ENCODE data around the gene GMNN.
A peak's percentile ranks its signal among the peaks of the same experiment; 100 is the strongest.
"Not testable (repeated sequence)": the region's sequence is repeated elsewhere in the genome, so short reads cannot be mapped to it uniquely, and the experiment has no call there.

The GMNN gene

DNA sequence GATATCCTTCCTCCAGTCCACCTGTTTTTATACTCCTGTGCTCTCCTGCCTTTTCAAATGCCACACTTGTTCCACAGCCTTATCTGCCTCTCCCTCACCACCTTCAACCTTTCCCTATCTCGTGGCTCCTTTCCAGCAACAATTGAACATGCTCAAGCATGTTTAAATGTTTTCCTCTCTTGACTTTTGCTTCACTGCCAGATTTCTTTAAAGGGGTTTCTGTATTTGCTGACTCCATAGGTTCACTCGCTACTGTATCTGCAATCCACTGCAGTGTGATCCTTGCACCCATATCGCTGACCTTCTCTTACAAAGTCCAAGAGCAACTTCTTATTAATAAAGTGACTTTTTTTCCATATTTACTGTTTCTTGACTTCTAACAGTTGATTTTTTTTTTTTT is 11.2 kb upstream of the GMNN start:
- DNase-seq: no peak

DNA sequence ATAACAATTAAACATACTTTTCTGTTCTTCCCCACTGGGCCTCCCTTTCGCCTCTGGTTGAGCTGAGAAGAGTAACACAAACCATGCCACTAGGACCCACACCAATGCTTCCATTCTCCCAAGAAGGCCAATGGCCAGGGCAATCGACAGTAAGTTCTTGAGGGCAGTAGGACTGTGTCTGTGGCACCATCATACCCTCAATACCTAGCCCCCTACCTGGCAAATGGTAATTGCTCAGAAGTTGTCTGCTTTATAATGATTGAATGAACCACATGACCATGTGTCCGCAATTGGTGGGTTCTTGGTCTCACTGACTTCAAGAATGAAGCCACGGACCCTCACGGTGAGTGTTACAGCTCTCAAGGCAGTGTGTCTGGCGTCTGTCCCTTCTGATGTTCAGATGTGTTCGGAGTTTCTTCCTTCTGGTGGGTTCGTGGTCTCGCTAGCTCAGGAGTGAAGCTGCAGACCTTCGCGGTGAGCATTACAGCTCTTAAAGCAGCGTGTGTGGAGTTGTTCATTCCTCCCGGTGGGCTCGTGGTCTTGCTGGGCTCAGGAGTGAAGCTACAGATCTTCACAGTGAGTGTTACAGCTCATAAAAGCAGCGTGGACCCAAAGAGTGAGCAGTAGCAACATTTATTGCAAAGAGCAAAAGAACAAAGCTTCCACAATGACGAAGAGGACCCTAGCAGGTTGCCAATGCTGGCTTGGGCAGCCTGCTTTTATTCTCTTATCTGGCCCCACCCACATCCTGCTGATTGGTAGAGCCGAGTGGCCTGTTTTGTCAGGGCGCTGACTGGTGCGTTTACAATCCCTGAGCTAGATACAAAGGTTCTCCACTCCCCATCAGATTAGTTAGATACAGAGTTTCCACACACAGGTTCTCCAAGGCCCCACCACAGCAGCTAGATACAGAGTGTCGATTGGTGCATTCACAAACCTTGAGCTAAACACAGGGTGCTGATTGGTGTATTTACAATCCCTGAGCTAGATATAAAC is 9.6 kb upstream of the GMNN start:
- DNase-seq: not testable (repeated sequence)

DNA sequence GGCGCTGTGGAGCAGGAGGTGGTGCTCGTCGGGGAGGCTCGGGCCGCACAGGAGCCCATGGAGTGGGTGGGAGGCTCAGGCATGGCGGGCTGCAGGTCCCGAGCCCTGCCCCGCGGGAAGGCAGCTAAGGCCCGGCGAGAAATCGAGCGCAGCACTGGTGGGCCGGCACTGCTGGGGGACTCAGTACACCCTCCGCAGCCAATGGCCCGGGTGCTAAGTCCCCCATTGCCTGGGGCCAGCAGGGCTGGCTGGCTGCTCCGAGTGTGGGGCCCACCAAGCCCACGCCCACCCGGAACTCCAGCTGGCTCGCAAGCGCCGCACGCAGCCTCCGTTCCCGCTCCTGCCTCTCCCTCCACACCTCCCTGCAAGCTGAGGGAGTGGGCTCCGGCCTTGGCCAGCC is 8.8 kb upstream of the GMNN start:
- not testable (repeated sequence) for DNase-seq

DNA sequence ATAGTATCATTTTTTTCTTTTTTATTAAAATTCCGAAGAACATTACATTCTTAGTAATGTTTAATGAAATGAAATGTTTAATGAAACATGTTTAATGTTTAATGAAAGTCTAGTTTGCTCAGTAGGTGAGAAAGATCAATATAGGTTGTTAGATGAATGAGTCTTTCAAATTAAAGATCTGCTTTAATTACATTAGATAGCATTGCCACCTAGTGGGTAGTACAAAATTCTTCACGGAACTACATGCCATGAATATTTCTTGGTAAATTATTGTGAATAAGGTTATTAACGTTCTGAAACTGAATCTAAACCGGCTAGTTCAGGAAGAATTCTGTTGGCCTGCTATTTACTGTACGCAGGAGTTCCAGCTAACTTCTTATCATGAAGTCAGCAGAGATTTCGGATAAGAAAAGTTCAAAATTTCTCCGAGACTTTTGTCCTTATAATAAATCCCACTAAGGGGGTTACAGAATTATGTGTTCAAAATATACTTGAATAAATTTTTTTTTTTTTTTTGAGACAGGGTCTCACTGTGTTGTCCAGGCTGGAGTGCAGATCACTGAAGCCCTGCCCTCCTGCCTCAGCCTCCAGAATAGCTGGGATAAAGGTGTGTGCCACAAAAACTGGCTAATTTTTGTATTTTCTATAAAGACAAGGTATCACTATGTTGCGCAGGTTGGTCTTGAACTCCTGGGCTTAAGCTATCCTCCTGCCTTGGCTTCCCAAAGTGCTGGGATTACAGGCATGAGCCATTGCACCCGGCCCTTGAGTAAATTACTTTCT is 7.9 kb upstream of the GMNN start:
- peak; percentile 14 for DNase-seq

DNA sequence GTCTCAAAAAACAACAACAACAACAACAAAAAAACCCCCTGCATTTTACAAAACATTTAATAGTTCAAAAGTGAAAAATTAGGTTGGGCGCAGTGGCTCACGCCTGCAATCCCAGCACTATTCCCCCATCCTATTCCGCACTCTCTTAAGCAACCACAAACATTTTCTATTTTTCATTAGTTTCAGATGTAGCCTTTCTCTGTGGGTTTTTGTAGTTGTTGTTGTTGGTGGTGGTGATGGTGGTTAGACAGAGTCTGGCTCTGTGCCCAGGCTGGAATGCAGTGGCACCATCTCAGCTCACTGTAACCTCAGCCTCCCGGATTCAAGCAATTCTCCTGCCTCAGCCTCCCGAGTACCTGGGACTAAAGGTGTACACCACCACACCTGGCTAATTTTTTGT is 6.4 kb upstream of the GMNN start:
- DNase-seq: no peak

DNA sequence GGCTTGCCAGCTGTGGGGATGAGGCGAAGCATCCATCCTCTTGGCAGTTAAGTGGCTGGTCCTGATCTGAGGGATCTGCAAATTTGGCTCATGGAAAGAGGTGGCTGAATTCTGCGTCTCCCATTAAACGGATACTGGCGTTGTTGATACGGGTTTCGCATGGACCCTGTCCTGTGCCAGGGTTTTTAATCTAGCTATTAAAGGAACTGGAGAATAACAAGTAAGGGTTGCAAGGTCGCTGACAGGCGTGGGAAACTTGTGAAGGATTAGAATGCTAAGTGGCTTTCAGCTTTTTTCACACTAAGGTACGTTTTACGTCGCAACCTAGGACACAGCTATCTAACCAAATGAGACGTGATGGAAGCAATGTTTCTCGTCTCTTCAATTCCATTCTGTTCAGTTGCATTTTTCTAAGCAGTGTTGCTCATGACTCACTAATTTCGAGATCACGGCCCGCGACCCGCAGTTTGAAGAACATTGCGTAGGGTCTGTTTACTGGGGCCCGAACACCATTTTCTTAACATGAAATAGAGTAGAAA is 852 bp downstream of the GMNN start:
- DNase-seq: no peak

DNA sequence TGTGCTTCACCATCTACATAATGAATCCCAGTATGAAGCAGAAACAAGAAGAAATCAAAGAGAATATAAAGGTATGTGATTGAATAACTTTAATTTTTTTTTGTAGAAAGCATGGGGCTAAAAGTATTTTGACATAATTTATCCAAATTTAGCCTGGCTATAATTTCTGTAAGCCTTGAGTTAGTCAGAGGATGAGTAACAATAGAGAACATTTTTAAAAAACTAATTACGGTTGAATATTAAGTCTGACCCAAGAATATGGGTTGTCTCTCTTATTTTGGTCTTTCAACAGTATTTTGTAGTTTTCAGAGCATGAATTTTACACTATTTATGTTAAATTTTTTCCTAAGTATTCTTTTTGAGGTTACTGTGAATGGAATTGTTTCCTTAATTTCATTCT is 2.5 kb downstream of the GMNN start:
- no peak for DNase-seq

DNA sequence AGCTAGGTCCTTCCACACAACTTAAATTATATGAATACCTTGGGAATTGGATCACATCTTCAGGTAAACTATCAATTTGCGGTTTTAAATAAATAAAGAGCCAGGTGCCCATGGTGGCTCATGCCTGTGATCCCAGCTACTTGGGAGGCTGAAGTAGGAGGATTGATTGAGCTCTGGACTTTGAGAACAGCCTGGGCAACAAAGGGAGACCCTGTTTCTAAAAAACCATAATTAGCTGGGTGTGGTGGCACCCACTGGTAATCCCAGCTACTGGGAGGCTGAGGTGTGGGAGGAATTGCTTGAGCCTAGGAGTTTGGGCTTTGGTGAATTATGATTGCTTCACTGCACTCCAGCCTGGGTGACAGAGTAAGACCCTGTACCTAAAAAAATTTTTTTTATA is 3.4 kb downstream of the GMNN start:
- no peak for DNase-seq

DNA sequence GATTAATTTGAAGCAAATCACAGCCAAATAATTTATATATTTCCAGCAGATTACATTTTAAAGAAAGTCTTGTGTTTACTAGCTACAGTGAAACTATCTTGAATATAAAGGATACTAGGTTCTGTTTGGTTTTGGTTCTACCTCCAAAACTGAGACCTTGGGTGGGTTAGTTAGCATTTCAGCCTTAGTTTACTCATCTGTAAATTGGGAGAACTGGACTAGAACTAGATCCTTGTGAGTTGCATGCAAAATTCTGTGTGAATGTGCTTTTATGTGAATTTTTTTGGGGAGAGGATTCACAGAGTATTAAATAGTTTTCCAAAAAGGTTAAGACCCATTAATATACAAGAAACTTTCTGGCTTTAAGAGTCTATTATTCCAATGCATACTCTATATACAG is 4.1 kb downstream of the GMNN start:
- DNase-seq: no peak

DNA sequence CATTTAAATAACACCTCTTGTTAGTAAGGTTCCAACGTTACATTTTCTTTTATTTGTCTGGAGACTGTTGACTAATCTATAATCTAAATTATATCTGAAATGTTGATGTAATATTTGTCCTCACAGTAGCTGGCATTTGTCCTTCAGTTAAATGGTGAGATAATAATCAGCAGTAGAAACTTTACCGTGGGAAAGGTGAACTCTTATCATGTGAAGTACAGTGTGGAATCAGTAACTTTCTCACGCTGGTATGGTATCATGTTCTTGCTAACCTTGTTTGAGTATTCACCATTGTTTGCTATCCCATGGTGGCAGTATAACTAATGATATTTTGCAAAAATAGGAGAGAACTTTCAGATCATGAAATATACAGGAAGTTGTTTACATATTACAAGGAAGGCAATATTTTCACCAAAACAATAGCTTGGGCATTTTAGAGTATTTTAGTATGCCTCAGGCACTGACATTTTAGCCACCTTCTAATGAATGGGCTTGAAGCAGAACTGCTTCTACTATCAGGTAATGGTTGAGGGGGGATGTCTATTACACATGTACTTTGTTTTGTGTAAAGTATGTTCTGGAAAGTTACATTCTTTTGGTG is 4.8 kb downstream of the GMNN start:
- no peak for DNase-seq

DNA sequence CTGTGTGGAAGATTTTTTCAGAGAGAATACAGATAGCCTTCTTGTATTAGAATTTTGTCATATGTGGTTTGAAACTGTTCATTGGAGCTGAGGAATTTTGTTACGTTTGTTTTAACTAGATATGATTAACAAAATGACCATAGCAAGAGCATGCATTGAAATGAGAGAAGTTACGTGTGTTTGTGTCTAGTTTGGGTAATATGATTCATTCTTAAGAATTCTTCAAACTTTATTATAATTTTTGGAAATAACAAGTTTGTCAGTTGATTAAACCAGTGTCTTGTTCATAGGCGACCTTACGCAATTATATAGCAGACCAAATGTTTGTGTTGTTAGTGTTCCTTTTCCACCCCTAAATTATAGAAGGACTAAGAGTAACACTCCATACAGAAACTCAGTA is 5.5 kb downstream of the GMNN start:
- no peak for DNase-seq

DNA sequence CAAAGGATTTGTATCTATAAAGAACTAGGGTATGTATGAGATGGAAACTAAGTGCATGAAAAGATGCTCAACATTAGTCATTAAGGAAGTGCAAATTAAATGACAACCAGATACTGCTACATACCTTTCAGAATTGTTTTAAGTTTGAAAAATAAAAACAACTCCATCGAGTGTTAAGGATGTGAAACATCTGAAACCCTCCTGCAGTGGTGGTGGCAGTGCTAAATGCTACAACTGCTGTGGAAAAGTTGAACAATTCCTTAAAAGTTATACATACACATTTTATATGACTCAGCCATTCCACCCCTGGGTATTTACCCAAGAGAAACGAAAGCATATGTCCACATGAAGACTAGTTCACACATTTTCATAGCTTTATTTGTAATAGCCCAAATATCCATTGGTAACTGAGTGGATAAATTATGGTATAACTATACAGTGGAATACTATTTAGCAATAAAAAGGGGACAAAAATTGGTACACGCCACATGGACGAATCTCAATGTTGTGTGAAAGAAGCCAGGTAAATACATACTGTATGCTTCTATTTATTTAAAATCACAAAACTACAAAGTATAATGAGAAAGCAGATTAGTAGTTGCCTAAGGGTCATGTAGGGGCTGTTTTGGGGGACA is 13.4 kb downstream of the GMNN start:
- DNase-seq: no peak

DNA sequence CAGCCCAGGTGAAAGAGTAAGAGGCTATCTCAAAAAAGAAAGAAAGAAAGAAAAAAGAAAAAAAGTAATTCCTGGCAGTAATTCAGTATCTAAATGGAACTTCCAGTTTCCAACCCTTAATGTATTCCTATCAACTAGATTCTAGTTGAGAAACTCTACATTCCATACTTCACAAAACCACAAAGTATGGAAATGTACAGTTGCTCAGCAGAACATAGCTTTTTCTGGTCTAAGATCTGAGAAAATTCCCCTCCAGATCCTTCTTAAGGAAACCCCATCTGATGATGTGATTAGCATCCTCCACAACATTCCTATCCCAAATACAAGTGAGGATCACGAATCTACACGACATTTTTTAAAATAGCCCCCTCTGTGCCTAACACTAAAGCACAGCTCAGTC is 20.4 kb downstream of the GMNN start:
- DNase-seq: no peak

DNA sequence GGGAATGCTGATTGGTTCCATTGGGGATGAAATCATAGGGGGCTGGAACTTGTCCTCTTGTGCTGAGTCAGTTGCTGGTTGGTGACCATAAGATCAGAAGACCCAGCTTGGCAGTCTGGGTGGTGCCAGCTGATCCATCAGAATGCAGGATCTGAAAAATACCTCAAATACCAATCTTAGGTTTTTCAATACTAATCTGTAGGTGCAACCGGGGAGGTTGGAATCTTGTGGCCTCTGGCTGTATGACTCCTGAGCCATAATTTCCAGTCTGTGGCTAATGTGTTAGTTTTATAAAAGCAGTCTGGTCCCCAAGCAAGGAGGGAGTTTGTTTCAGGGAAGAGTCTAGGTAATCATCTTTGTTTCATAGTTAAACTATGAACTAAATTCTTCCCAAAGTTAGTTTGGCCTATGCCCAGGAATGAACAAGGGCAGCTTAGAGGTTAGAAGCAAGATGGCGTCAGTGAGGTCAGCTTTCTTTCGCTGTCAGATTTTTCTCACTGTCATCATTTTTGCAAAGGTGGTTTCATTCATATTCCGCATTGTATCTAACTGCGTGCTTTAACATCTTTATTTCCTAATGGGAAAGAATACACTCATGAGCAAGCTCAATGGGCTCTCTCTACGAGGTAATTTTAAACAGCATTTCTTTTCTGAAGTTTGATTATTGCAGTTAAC is 22.0 kb downstream of the GMNN start:
- no peak for DNase-seq

DNA sequence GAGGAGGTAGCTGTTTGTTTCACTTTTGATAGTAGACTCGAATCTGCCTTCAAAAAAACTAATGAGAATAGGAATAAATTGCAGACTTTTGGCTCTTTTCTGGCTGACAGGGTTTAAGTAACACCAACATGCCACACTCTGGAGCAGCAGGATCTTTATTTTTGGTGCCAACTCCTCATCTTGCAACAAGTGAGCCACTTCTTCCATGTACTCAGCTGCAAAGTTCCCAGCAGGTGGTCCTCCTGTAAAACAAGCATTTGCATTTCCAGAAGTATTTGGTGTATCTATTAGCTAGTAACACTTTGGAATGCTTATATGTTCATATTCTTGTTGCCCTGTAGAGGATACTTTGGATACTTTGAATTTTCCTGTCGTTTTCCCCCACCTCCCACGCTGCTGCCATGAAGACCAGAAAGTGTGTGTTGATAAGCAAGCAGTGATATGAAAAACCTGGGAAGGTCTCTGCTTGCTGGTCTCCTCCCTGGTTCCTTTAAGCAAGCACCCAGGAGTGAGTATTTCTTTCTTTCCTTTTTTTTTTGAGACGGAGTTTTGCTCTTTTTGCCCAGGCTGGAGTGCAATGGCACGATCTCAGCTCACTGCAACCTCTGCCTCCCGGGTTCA is 23.0 kb downstream of the GMNN start:
- DNase-seq: no peak

DNA sequence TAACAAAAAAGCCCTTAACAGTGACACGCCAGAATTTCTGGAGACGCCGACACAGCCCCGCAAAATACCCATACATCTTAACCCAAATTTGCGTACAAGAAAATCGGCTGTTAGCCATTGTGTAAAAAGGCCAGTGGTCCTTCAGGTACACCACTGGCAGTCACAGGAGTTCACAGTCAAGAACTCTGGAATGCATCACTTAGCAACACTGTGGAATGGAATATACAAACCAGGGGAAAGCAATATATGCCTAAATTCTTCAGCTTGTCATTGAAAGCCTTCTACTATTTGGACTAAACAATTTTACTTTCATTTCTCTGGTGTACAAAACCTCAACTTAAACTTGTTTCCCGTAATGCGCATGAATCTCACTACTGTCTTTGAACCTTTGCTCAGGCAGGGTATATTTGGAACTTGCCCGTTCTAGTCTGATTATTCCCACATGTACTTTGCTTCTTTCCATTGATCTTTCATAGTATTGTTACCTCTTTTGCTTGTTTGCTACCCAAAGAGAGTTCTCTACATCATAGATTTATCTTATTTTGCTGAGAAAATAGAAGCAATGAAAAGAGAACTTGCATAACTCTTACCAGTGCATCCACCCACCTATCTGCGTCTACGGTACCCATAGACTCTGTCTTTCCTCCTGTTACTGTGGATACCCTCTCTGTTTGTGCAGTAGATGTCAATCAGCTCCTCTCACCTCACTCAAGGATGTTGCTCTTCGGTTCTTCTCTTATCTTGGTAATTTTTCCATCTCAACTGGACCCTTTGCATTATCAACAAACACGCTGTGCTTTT is 24.2 kb downstream of the GMNN start, which contains the start of gene ARMH2:
ARMH2 (minus strand) TSS at position 178 of the 801 bp plus-strand sequence; CDS start at position 118, 60 bp downstream.
- no peak for DNase-seq

DNA sequence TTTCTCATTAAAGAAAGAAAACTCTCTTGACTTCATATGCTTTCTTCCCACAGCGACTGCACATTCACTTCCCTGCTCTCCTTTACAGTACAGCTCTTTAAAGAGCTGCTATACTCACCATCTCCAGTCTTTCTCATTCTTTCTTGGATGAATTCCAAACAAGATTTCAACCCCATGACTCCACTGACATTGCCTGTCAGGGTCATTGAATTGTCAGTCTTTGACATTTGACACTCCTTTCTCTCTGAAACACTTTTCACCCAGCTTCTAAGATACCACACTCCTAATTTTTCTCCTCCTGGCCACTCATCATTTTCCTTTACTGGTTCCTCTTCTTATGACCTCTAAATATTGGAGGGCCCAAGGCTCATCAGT is 24.8 kb downstream of the GMNN start:
- no peak for DNase-seq

DNA sequence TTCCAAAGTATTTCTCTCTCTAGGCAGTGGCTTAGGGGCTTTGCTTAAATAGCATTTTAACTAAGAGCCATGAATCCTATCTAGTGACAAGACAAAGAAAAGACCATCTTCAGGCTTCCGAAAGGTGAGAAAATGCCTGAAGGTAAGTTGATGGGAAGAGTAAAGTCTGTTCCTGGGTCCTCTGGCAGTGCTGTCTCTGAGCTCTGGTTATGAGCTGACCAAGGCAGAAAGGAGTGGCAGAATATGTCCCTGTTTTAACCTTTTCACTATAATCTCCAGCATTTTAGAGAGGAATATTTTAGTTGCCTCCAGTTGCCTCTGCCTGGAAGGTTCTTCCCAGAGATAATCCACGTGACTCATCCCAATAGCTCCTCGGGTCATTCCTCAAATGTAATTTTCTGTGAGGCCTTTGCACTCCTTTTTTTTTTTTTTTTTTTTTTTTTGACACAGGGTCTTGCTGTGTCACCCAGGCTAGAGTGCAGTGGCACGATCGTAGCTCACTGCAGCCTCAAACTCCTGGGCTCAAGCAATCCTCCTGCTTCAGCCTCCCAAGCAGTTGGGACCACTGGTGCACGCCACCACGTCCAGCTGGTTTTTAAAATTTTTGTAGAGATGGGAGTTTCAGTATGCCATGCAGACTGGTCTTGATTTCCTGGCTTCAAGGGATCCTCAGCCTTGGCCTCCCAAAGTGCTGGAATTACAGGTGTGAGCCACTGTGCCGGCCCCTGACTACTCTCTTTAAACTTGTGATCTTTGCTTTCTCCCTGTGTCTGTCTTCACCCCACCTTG is 27.7 kb downstream of the GMNN start:
- DNase-seq: no peak

DNA sequence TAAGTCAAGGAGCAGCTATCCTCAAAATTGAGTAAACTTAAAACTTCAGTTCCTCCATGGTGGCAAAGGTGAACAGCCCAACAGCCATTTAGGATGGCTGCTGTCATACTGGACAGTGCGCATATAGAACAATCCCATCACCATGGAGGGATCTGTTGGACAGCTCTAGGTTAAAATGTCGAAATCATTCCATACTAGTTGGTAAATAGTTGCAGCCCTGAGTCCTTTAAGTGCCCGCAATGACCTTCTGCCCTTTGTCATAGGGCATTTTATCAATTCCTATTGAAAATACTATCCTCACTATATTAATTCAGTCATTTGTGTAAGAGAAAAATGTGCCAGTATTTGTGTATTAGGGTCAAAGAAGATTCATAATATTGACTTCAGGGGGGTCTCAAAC is 32.8 kb downstream of the GMNN start:
- DNase-seq: no peak

DNA sequence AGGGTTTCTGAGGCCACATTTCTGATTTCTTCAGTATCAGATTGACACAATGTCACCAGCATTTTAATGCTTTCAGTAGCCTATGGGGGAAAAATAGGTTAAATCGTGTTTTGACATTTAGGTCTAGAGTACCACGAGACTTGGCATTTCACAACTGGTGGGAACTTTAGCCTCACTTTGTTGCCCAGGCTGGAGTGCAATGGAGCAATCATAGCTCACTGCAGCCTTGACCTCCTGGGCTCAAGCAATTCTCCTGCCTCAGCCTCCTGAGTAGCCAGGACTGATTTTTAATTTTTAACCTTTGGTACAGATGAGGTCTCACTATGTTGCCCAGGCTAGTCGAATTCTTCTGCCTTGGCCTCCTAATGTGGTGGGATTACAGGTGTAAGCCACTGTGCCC is 35.0 kb downstream of the GMNN start:
- no peak for DNase-seq
